Daoy (cell line): Measurements from ENCODE around the gene TENT4B. TPM values are rescaled to one million over a fixed set of nuclear protein-coding genes. Genes with fewer than 3 reads are reported as not detected.
"Not testable (repeated sequence)": the region's sequence is repeated elsewhere in the genome, so short reads cannot be mapped to it uniquely, and the experiment has no call there.

Experiments used
- DNase-seq: peaks from one replicate; pipeline ENCODE4 v3.0.0-alpha.2; 2015; ENCODE audit warnings: low read depth
- total RNA-seq: library from RNA; depleted of rRNA; stranded (reverse); fragments of >200 nt; shearing (Covaris generic); gene quantifications from 2 replicates; pipeline ENCODE4 v1.2.3, GENCODE V29; 2014; rRNA removed

Gene TENT4B
- 5.2 and 6.5 TPM in 2 replicates for total RNA-seq

- peak; percentile 87 for DNase-seq
Observed at GRCh38 chr16:50152807-50153595, at the start of gene TENT4B. Gene TENT4B (plus strand): TSS chr16:50153306. CDS start chr16:50153622, 316 bp downstream.

GRCh38 chr16:50103764-50104163, 49.3 kb upstream of the TENT4B start:
- no peak for DNase-seq

- DNase-seq = no peak
Observed at GRCh38 chr16:50114357-50115129, 38.6 kb upstream of the TENT4B start.

GRCh38 chr16:50120711-50121110, 32.4 kb upstream of the TENT4B start:
- no peak for DNase-seq

GRCh38 chr16:50121278-50121677, 31.8 kb upstream of the TENT4B start:
- DNase-seq = no peak

- no peak for DNase-seq
Observed at GRCh38 chr16:50121721-50122445, 31.2 kb upstream of the TENT4B start.

- DNase-seq = no peak
Observed at GRCh38 chr16:50123417-50123816, 29.7 kb upstream of the TENT4B start.

GRCh38 chr16:50124769-50125168, 28.3 kb upstream of the TENT4B start:
- no peak for DNase-seq

- DNase-seq = no peak
Observed at GRCh38 chr16:50126183-50126582, 26.9 kb upstream of the TENT4B start.

- not testable (repeated sequence) for DNase-seq
Observed at GRCh38 chr16:50132571-50132970, 20.5 kb upstream of the TENT4B start.

GRCh38 chr16:50133214-50133613, 19.9 kb upstream of the TENT4B start:
- no peak for DNase-seq

- DNase-seq = no peak
Observed at GRCh38 chr16:50136399-50136798, 16.7 kb upstream of the TENT4B start.

GRCh38 chr16:50137268-50137667, 15.8 kb upstream of the TENT4B start:
- DNase-seq = no peak

GRCh38 chr16:50139580-50139979, 13.5 kb upstream of the TENT4B start:
- no peak for DNase-seq

GRCh38 chr16:50144211-50144610, 8.9 kb upstream of the TENT4B start:
- no peak for DNase-seq

- DNase-seq = no peak
Observed at GRCh38 chr16:50146479-50147435, 6.3 kb upstream of the TENT4B start.

GRCh38 chr16:50151322-50151721, 1.8 kb upstream of the TENT4B start:
- DNase-seq = no peak

- peak; percentile 5 for DNase-seq
Observed at GRCh38 chr16:50151756-50152155, 1.4 kb upstream of the TENT4B start.

GRCh38 chr16:50152351-50152806, 727 bp upstream of the TENT4B start:
- peak; percentile 43 for DNase-seq

- peak; percentile 28 for DNase-seq
Observed at GRCh38 chr16:50153596-50154419, 702 bp downstream of the TENT4B start.
